ENCODE results near the gene AMACR. TPM values are rescaled to one million over a fixed set of nuclear protein-coding genes. Genes with fewer than 3 reads are reported as not detected.

The AMACR gene
- total and polyA plus RNA-seq, 2 of the 8 experiments (the other 6 are each of a cell fraction or from before 2014, with no cell fraction given): 9.1 to 12.6 TPM

- H3K36me3 ChIP-seq (ENCODE audit: control insufficient read depth in 2 of 4, insufficient read depth in 4 of 4, low read length in 3 of 4): no peaks in the 10 kb centered on the region
- H3K27me3 ChIP-seq (replicated peaks in 1 of 4; ENCODE audit: control insufficient read depth in 3 of 4, extremely low read depth in 1 of 4, insufficient read depth in 3 of 4, low read length in 3 of 4): no peaks in the 10 kb centered on the region
- H3K4me1 ChIP-seq (replicated peaks in 1 of 4; ENCODE audit: control insufficient read depth in 3 of 4, insufficient read depth in 4 of 4, low read length in 3 of 4): no peaks in the 10 kb centered on the region
- H3K4ac ChIP-seq (replicated peaks; ENCODE audit: insufficient read length, low read depth, low read length): no peak overlapping the region
- peaks cover 3% of the 10 kb centered on the region for H3K23me2 ChIP-seq (ENCODE audit: low read depth, low read length)
- no peak for TF ChIP-seq HDAC2 (IDR thresholded peaks at IDR 0.05; ENCODE audit: borderline replicate concordance in 1 of 2, low read depth in 2 of 2, low read length in 2 of 2)
- no peak for TF ChIP-seq PHF8 (conservative IDR thresholded peaks at IDR 0.05; ENCODE audit: low read depth, low read length)
- TF ChIP-seq FOSL1 (IDR thresholded peaks at IDR 0.05; ENCODE audit: insufficient read depth, low read depth, low read length): no peak
- no peak for TF ChIP-seq JUND (IDR thresholded peaks at IDR 0.05; ENCODE audit: low read length)
- no peak for TF ChIP-seq CHD1 (IDR thresholded peaks at IDR 0.05; ENCODE audit: low read depth, low read length)
- H3K4me3 ChIP-seq (ENCODE audit: extremely low read depth in 1 of 4, insufficient read depth in 2 of 4, low read depth in 3 of 4, low read length in 4 of 4): no peak overlapping the region
- no peak overlapping the region for H4K91ac ChIP-seq (replicated peaks; ENCODE audit: insufficient read length, low read length)
- no peak overlapping the region for H2BK5ac ChIP-seq (ENCODE audit: low read depth, low read length)
- H3K14ac ChIP-seq (ENCODE audit: insufficient read length): no peak overlapping the region
- no peak overlapping the region for H3K18ac ChIP-seq (ENCODE audit: extremely low read depth, low read length)
- no peak overlapping the region for H2BK120ac ChIP-seq (replicated peaks; ENCODE audit: low read depth, low read length)
- H3K56ac ChIP-seq (replicated peaks; ENCODE audit: insufficient read length, low read depth, low read length): no peak overlapping the region
- no peak overlapping the region for H3K4me2 ChIP-seq (ENCODE audit: insufficient read depth in 1 of 2, low read depth in 2 of 2, low read length in 2 of 2)
- no peak overlapping the region for H2AK5ac ChIP-seq (ENCODE audit: low read depth, low read length)
- H2AFZ ChIP-seq (ENCODE audit: low read length): no peak overlapping the region
- no peak overlapping the region for H3K23ac ChIP-seq (ENCODE audit: insufficient read length)
- H2BK15ac ChIP-seq (ENCODE audit: low read length): no peak overlapping the region
- FAIRE-seq (no peak), DNase-seq (ENCODE audit: low read depth in 1 of 2, low spot score in 2 of 2) (no peak)
- POLR2A ChIA-PET (ENCODE audit: partially characterized antibody): no interaction called here
- H2BK20ac ChIP-seq (ENCODE audit: low read length): no peak overlapping the region
- H3K27ac ChIP-seq (ENCODE audit: low read depth, low read length): no peak overlapping the region
- no peaks in the 10 kb centered on the region for H3K9me3 ChIP-seq (ENCODE audit: insufficient read depth in 2 of 2, low read depth in 1 of 2, low read length in 1 of 2)
- no peaks in the 10 kb centered on the region for H3K79me2 ChIP-seq (ENCODE audit: control insufficient read depth in 1 of 2, insufficient read depth in 2 of 2, low read length in 2 of 2)
- H3K9ac ChIP-seq (replicated peaks in 1 of 4; ENCODE audit: extremely low read depth in 1 of 4, low read depth in 3 of 4, low read length in 3 of 4): no peak overlapping the region
- no peak overlapping the region for H2BK12ac ChIP-seq (ENCODE audit: low read depth, low read length)
- H4K8ac ChIP-seq (ENCODE audit: extremely low read depth, insufficient read depth, low read length): no peak overlapping the region
- H4K20me1 ChIP-seq (replicated peaks in 1 of 2; ENCODE audit: control insufficient read depth in 1 of 2, insufficient read depth in 2 of 2, low read length in 2 of 2): no peaks in the 10 kb centered on the region
- no peak overlapping the region for H4K5ac ChIP-seq (ENCODE audit: insufficient read length, low read depth, low read length)
- H3K79me1 ChIP-seq (ENCODE audit: low read depth, low read length): no peaks in the 10 kb centered on the region
- CTCF ChIA-PET (ENCODE audit: partially characterized antibody): interaction anchor here (0.6 to 2.3 kb wide), 4 partner anchors 14 to 915 kb away, joined by 3 to 11 read pairs (median 4); no protein-coding TSS in a partner anchor
Observed at GRCh38 chr5:34012791-34013190, 4.9 kb upstream of the AMACR start.

All from H1 (cell line).